Ascending aorta (tissue), 2 donors: Measurements from ENCODE around the gene TTC39A. TPM values are rescaled to one million over a fixed set of nuclear protein-coding genes. Genes with fewer than 3 reads are reported as not detected.

ENCODE experiments used
- DNase-seq, 2 donors: peaks; one replicate each; pipeline ENCODE4 v3.0.0-alpha.2; 2019; ENCODE audit warnings: low spot score in 2 of 2
- H3K27ac ChIP-seq, 2 donors: fragments of 200-600 bp; sonication (generic); one replicate each; pipeline ENCODE4 v1.5.1; 2016 to 2017; ENCODE audit warnings: mild to moderate bottlenecking in 1 of 2
- H3K27me3 ChIP-seq: fragments of 200-600 bp; sonication (generic); one replicate; pipeline ENCODE4 v1.5.1; 2017
- H3K36me3 ChIP-seq, 2 donors: fragments of 200-600 bp; sonication (generic); one replicate each; pipeline ENCODE4 v1.5.1; 2016
- H3K4me1 ChIP-seq, 2 donors: fragments of 200-600 bp; sonication (generic); one replicate each; pipeline ENCODE4 v1.5.1; 2016 to 2017; ENCODE audit warnings: mild to moderate bottlenecking in 1 of 2
- H3K4me3 ChIP-seq, 2 donors: fragments of 200-600 bp; sonication (generic); one replicate each; pipeline ENCODE4 v1.5.1; 2016 to 2017; ENCODE audit warnings: mild to moderate bottlenecking in 1 of 2
- H3K9me3 ChIP-seq, 2 donors: fragments of 200-600 bp; sonication (generic); one replicate each; pipeline ENCODE4 v1.5.1; 2016
- CTCF ChIP-seq, 3 experiments: fragments of 200-600 bp in 2 of 3; fragments of 450-650 bp in 1 of 3; sonication (generic) in 2 of 3; IDR thresholded peaks; one replicate each; pipeline ENCODE4 v1.5.1; 2016 to 2019; ENCODE audit warnings: antibody characterized with exemption in 3 of 3, mild to moderate bottlenecking in 1 of 3, moderate library complexity in 1 of 3
- intact Hi-C: fragments of 100-400 bp; cut with DNase I; formaldehyde crosslinking; loops from one replicate; pipeline ENCODE4 v1.15.1; 2023
- total RNA-seq: library from RNA; depleted of rRNA; stranded (reverse); fragments of >200 nt; gene quantifications from one replicate; pipeline ENCODE4 v1.1.0, GENCODE V29; 2016

The TTC39A gene
- total RNA-seq, 1 donor from 2014 or later, result not detected

GRCh38 chr1:51249445-51249844, 80.9 kb downstream of the TTC39A start:
- no peak for TF ChIP-seq CTCF (IDR thresholded peaks at IDR 0.05)
- intact Hi-C loops, result no loop called here
- H3K4me3 ChIP-seq, result no peak overlapping the region

GRCh38 chr1:51247499-51247898, 82.9 kb downstream of the TTC39A start:
- Histone ChIP-seq H3K4me3 (no peak overlapping the region), H3K36me3 (no peaks in the 10 kb centered on the region), H3K27me3 (no peaks in the 10 kb centered on the region), H3K27ac (no peak overlapping the region), H3K9me3 (no peaks in the 10 kb centered on the region), H3K4me1 (peaks cover 0 to 20% of the 10 kb centered on the region in 2 donors)
- DNase-seq, result no peak
- intact Hi-C loops, result no loop called here
- TF ChIP-seq CTCF (IDR thresholded peaks at IDR 0.05), result no peak

More at GRCh38 chr1:51249445-51249844, 80.9 kb downstream of the TTC39A start:
- H3K4me1 ChIP-seq, result peaks cover 0 to 21% of the 10 kb centered on the region in 2 donors
- DNase-seq, result no peak
- no peaks in the 10 kb centered on the region for H3K36me3 ChIP-seq
- H3K27ac ChIP-seq, result no peak overlapping the region
- no peaks in the 10 kb centered on the region for H3K9me3 ChIP-seq
- no peaks in the 10 kb centered on the region for H3K27me3 ChIP-seq

DNA sequence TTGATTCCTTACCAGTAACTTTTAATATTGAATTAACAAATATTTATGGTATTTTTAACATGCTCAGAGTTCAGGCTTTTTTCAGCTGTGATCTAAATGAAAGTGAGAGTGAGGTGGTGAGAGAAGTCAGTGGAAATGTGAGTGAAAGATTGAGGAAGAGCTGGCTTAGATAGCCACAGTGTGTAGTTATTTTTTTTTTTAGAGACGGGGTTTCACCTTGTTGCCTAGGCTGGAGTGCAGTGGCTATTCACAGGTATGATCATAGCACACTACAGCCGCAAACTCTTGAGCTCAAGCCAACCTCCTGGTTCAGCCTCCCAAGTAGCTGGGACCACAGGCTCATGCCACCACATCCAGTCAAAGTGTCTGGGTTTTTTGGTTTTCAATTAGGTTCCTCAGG, 83.3 kb downstream of the TTC39A start:
- intact Hi-C loops, result no loop called here
- DNase-seq, result no peak

GRCh38 chr1:51242546-51242945, 87.8 kb downstream of the TTC39A start:
- intact Hi-C loops, result no loop called here
- no peaks in the 10 kb centered on the region for H3K36me3 ChIP-seq
- H3K4me3 ChIP-seq, result no peak overlapping the region
- no peaks in the 10 kb centered on the region for H3K27me3 ChIP-seq
- no peaks in the 10 kb centered on the region for H3K9me3 ChIP-seq
- H3K27ac ChIP-seq, result no peak overlapping the region
- peaks cover 0 to 28% of the 10 kb centered on the region in 2 donors for H3K4me1 ChIP-seq
- TF ChIP-seq CTCF (IDR thresholded peaks at IDR 0.05), result no peak
- DNase-seq, result no peak

More for the DNA sequence above, 83.3 kb downstream of the TTC39A start:
- H3K27ac ChIP-seq, result no peak overlapping the region
- no peak overlapping the region for H3K4me3 ChIP-seq
- no peaks in the 10 kb centered on the region for H3K36me3 ChIP-seq
- H3K9me3 ChIP-seq, result no peaks in the 10 kb centered on the region
- no peaks in the 10 kb centered on the region for H3K27me3 ChIP-seq
- TF ChIP-seq CTCF (IDR thresholded peaks at IDR 0.05), result no peak
- peaks cover 0 to 21% of the 10 kb centered on the region in 2 donors for H3K4me1 ChIP-seq

- DNase-seq, result no peak
- Histone ChIP-seq H3K27me3 (no peaks in the 10 kb centered on the region), H3K36me3 (no peaks in the 10 kb centered on the region), H3K4me3 (no peak overlapping the region), H3K27ac (peak overlapping the region in 1 of 2 donors; percentile 13), H3K9me3 (no peaks in the 10 kb centered on the region), H3K4me1 (peaks cover 0 to 25% of the 10 kb centered on the region in 2 donors)
- intact Hi-C loops, result no loop called here
- no peak for TF ChIP-seq CTCF (IDR thresholded peaks at IDR 0.05)
Measured at GRCh38 chr1:51241119-51241518, 89.2 kb downstream of the TTC39A start.

DNA sequence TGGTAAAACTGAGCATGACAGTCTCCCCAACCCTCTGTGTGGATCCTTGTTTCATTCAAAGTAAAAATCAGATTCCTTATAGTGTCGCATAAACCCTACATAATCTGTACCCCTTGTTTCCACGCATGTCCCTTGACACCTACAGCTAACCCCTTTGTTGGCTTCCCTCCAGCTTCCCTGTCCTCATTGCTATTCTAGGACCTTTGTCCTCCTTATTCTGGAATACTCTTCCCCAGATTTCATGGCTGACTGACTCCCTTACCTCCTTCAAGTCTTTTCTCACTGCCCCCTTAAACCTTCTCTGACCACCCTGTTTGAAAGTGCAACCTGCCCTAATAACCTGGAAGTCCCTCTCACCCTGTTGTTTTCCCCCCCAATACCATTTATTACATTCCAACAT, 90.3 kb downstream of the TTC39A start:
- peak overlapping the region in 1 of 2 donors; percentile 22 for H3K27ac ChIP-seq
- H3K27me3 ChIP-seq, result no peaks in the 10 kb centered on the region
- H3K36me3 ChIP-seq, result no peaks in the 10 kb centered on the region
- no peak for DNase-seq
- intact Hi-C loops, result no loop called here
- peaks cover 0 to 24% of the 10 kb centered on the region in 2 donors for H3K4me1 ChIP-seq
- H3K9me3 ChIP-seq, result no peaks in the 10 kb centered on the region
- no peak overlapping the region for H3K4me3 ChIP-seq
- TF ChIP-seq CTCF (IDR thresholded peaks at IDR 0.05), result no peak
